IPS-11a (cell line): ENCODE measurements around the gene TPD52L2.

Source experiments
- H3K4me3 ChIP-seq: one replicate; pipeline ENCODE4 v1.5.1; 2013; ENCODE audit warnings: low read depth, low read length, control low read depth

Gene TPD52L2

DNA sequence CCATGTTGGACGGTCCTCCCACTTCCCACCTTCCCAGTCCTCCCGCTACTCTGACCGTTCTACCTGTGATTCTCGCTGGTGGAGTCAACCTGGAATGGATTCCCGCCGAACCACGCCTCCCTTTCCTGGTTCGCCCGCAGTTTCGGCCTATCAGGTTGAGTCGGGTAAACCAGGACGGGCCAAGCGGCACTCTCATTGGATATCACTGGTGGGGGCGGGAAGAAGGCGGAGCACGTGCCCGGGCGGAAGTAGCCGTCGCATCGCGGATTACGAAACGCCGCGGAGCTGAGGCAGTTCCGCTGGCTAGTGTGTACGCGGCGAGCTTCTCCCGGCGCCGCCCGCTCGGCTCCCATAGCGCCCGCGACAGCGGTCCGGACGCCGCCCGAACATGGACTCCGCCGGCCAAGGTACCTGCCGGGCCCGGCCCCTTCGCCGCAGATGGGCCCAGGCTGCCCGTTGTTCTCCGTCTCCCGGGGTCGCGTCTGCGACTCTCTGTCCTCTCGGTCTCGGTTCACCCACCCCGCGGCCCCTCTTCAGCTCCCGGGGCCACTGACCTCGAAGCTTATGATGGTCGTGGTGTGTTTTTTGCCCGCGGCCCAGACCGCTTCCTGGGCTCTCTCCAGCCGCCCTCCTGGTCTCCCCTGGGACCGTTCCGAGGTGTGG is at the start of gene TPD52L2:
Gene TPD52L2 (plus strand): TSS at position 293 of the 663 bp plus-strand sequence. CDS start 96 bp downstream, at position 389.
- peak within 1 kb of the TSS; percentile 89 for H3K4me3 ChIP-seq

DNA sequence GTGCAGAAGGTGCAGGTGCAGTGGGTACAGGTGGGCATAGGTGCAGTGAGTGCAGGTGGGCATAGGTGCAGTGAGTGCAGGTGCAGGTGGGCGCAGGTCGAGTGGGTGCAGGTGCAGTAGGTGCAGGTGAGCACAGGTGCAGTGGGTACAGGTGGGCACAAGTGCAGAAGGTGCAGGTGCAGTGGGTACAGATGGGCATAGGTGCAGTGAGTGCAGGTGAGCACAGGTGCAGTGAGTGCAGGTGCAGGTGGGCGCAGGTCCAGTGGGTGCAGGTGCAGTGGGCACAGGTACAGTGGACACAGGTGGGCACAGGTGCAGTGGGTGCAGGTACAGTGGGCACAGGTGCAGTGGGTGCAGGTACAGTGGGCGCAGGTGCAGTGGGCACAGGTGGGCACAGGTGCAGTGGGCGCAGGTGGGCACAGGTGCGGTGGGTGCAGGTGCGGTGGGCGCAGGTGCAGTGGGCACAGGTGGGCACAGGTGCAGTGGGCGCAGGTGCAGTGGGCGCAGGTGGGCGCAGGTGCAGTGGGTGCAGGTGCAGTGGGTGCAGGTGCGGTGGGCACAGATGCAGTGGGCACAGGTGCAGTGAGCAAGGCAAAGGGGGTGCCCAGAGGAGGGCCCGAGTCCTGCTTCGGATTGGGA is 49.3 kb upstream of the TPD52L2 start:
- H3K4me3 ChIP-seq, result no peak overlapping the region

DNA sequence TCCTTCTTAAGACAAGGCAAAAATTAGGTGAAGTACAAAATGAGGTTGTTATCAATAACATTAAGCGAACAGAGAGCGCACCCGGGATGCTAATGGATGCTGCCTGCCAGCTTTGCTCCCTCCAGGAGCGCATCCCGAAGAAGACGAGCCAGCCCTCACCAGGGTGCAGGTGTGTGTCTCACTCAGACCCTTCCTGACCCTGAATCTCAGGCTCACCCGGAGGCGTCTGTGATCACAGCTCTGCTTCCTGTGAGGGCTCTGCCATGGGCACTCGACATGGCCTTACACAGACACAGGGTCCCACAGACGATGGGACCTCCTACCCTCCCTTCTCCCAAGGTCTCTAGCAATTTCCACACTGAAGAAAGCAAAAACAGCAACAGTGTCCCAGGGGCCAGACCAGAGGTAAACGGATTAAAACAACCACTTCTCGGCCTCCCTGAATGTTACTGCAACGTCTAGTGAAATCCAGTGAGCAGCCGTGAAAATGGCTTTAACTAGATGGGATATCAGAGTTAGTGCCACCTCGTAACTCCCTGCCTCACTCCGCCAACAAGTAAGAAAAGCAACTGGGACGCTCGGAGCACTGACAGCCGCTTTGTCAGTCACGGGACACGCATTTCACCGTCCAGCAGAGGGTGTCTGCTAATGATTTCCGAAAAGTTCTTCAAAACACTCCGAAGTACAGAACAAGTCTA is 45.7 kb upstream of the TPD52L2 start:
- H3K4me3 ChIP-seq, result no peak overlapping the region

DNA sequence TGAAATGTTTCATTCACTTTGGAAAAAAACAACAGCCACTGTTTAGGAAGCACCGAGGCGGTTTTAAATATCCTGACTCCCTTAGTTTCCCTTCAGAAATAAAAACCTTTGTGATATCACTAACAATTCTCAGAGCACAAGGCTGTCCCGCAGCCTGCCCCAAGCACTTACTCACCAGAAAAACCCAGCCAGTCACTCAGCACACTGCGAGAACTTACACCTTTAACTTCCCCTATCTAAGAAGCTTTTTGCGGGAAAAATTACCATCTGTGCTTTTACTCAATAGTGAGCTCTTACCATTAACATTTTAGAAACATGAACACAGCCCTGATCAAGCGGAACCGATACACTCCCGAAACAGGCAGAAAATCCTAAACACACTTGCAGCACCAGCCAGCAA is 43.3 kb upstream of the TPD52L2 start:
- H3K4me3 ChIP-seq, result no peak overlapping the region

DNA sequence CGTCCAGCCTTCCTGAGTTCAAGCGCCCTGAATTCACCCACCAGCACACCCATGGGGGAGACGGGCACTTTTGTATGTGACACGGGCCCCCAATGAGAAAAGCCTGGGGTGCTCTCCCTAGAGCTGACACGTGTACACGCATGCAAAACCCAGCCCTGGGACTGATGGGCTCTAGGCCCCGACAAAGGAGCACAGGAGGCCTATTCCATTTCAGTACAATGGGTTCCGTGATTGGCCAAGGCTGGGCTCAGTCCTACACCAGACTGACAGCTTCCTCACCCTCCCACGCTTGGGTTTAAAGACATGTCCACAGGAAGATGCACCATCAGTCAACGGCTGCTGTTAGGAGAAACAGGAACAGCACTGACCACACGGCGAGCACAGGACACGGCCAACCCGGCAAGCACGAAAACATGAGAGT is 42.8 kb upstream of the TPD52L2 start:
- H3K4me3 ChIP-seq, result no peak overlapping the region

DNA sequence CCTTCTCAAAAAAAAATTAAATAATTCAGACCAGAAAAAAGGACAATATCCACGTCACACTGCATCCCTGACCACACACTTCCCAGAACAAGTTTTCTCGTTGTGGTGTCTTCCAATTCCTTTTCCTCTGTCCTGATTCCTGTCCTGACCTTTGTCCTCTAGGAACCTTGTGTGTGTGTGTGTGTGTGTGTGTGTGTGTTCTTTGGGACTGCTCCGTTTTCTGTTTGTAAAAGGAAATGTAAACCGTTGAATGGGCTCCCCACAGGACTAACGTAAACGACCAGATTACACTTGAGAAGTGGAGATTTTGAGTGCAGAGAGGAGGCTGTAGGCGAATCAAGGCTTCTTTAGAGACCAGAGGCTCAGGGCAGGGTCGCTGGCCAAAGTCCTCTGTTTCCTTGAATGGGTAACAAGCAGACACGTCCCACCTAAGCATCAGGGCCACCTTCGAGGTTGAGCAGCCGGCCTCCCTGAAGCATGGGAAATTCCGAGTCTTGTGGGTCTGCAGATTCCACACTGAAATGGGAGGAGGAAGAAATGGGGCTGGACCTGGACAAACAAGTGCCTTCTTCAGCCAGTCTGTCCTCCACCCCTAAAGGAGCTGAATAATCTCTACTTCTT is 41.3 kb upstream of the TPD52L2 start:
- H3K4me3 ChIP-seq, result no peak overlapping the region

DNA sequence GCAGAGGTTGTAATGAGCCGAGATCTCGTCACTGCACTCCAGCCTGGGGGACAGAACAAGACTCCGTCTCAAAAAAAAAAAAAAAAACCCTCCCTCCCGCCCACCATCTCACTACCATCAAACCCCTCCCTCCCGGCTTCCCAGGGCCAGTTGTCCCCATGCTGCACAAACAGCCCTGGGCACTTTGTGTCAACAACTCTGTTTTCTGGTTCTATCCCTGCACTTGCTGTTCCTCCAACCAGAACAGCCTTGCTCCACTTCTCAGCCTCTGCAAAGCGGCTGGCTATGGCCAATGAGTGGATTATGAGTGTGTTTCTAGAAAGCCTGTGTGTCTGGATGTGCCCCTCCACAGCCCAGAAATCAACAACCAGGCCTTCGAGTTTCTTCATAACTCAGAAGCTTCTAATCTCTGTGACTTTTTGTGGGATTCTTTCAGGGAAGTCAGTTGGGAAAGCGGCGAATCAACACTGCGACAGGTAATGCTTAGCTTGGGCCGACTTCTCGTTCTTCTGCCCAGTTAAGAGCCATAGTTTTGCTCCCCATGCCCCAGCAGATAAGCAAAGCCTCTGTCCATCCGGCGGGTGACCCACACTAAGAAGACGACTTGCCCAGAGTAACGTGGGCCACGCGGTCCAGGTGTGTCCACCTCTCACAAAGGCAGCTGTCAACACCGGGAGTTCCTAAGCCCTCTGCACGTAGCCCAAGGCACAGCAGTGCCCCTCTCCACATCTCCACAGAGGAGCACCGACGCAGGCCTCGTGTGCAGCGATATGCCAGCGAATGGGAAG is 39.5 kb upstream of the TPD52L2 start:
- H3K4me3 ChIP-seq, result no peak overlapping the region

DNA sequence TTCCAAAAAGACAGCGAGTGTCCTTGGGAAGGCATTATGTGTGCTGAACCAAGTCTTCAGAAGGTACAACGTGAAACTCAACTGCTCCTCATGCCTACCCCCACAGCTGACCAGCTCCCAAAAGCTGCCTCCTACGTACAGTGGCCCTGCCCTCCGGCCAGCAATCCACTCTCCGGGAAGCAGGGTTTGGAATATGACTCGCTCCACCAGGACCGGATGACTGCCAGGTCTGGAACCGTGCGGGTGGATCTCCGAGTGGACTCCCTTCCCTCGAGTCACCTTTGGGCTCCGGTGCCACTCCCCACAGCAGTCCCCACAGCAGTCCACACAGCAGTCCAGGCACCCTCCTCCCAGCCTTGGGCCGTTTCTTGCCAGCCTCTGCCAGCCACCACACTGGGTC is 38.3 kb upstream of the TPD52L2 start:
- H3K4me3 ChIP-seq, result no peak overlapping the region

DNA sequence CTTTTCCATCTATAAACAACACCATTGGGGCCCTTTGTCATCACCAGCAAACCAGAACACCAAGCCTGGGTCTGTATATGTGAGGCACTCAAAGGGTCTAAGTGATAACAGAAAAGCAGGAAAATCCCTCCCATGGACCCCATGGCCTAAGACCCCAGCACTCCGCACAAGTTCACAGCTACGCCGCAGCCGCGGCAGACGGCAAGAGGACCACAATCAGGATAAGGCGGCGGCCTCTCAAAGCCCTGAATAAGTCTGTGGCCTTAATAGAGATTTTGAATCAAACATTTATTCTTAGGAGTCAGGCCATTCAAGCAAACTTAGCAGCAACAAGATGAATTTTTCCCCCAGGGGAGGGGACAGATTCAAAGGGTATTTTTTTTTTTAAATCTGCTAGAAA is 36.9 kb upstream of the TPD52L2 start:
- H3K4me3 ChIP-seq, result no peak overlapping the region

DNA sequence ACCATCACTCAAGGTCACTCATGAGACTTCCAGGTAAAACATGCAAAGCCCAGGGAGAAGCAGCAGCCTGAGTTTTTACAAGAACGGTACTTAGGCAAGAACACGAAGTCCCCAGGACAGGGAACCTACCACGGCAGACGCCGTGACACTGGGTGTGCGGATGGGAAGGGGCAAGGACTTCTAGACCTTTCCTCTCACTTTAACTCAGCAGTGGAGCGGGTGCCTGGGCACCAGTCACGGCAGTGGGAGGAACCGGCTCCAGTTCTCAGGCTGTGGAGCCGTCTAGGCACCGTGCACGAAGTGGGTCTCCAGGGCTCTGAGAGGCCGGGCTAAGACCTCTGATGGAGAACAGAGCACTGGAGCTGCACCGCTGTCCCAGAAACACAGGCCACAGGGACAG is 36.5 kb upstream of the TPD52L2 start:
- no peak overlapping the region for H3K4me3 ChIP-seq

DNA sequence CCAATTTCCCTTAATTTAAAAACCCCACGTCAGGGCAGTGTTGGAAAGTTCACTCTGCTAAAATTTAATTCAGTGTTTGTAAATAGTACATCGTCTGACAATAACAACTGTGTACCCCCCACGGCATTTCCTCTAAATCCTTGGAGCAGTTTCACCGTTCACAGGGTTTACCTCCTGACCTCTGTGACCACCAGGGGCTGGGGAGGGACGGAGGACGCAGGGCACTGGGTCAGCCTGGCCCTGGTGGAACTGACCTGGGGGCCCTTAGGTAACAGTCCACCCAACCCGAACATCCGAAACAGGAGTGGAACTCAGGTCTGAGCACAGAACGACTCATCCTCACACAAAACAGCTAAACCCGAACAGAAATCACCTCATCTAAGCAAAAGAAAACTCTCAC is 36.1 kb upstream of the TPD52L2 start:
- no peak overlapping the region for H3K4me3 ChIP-seq

DNA sequence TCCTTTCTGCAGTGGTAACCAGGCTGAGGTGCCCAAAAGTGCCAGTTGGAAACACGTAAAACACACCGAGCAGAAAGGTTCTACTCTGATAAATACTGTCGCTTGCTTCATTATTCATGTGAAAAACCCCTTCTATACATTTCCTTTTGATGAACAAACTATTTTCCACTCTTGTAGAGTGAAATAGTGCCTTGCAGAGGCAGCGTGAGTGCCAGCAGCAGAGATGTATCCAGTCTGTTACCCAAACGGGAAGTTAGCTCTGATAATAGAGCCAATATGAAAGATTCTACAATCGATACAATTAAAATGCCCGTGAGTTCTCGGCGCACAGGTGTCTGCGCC is 35.5 kb upstream of the TPD52L2 start:
- peak overlapping the region; percentile 69 for H3K4me3 ChIP-seq

DNA sequence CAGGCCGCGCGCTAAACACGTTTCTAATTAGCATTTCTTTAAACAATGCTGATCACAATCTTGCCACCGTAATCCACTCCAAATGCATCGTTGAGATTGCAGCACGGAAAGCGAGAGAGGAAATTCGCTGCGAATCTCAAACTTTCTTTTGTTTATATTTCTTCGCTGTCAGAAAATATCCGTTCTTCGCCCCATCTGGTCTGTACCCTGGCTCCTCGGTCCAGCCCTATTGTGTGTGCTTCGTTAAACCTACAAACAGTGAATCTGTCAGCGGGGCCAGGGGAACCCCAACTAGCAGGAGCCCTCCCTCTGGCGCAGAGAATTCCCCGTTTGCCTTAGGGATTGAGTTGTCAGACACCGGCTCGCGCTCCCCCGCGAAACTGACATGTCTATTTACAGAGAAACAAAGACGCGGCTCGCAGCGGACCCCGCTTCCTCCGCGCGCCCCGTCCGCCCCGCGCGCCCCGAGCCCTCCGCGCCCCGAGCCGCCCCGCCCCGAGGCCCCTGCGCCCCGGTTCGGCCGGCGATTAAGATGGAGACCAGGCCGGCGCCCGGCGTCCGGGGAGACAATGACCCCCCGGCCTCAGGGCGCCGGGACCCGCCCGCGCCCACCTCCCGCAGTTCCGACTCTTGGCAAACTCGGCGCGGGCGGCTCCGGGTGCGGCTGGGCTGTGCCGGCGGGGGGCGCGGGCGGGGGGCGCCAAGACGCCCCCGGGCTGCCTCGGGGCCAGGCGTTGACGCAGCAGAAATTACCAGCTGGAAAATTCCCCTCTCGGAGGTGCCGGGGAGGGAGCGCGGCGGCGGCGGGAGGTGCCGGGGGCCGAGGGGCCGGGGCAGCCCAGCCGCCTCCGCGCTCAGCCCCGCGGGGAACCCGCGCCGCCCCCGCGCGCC is 34.9 kb upstream of the TPD52L2 start:
- H3K4me3 ChIP-seq, result peak overlapping the region; percentile 69

DNA sequence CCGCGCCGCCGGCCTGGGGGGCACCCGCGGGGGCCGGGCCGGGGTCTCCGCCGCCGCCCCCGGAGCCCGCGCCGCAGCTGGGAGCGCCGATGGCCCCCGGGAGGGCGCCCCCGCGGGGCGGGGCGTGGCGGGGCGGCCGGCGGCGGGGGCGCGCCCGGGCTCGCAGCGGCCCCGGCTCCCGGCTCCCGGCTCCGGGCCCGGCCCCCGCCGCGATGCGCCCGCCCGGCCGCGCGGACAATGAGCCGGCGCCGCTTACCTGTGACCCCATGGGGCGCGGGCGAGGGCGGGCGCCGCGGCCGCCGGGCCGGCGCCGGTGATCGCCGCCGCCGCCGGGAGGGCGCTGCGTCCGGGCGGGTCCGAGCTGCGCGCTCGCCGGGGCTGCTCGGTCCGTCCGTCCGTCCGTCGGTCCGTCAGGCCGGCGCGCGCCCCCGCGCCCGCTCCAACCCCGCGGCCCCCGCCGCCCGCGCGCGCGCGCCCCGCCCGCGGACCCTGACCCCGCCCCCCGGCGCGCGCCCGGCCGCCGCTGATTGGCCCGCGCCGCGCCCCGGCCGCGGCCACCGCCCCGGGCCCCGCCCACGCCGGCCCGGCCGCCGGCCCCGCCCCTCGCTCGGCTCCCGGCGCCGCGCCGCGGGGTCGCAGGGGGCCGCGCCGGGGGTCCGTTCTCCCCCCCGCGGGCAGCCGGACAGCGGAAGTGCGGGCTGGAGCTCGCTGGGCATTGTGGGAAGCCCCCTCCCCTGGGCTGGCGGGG is 34.1 kb upstream of the TPD52L2 start, which contains the start of gene ZBTB46:
Gene ZBTB46 (minus strand): TSS at position 424 of the 748 bp plus-strand sequence. CDS start 40,507 bp downstream, outside the sequence.
- H3K4me3 ChIP-seq, result peak within 1 kb of the TSS; percentile 69

DNA sequence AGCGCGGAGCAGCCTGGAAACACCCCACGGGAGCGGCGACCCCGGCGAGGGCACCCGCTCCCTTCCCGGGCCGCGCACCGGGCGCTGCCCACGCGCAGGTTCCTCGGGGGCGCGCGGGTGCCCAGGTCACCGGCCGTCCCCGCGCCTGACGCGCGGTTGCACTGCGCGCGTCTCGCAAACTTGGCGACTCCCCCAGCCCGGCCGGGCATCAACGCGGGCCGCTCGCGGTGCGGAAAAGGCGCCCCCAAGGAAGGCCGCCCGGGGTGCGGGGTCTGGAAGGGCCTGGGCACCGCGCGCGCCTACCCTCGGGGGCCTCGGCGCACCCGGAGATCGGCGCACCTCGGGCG is 33.5 kb upstream of the TPD52L2 start:
- H3K4me3 ChIP-seq, result peak overlapping the region; percentile 37

DNA sequence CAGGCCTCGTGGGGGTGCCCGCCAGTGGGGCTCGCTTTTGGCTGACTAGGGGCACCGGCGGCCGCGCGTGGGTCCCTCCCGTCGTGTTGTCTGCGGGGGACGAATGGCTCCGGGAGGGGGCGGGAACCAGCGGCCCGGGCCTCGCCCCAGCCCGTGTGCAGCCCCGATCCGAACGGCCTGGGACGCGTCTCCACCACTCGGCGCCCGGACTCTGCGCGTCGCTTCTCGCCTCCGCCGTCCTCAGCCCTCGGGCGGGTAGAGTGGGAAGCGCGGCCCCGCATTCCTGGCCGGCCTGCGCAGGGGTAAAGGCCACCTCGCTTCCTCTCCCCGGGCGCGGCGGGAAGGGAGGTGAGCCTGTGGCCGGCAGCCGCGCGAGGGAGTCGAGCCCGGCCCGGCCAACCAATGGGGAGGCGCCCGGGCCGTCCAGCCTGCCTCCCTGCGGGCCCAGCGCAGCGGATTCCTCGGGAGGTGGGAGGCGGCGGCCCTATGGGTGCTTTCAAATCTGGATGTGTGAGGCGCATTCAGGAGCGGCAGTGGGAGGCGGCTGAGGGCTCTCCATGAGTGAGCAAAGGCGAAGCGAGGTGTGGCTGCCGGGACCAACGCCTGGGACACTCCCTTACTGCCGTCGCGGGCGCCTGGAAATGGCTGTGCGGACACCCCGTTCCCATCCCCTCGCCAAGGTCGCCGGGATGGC is 32.9 kb upstream of the TPD52L2 start:
- peak overlapping the region; percentile 37 for H3K4me3 ChIP-seq

DNA sequence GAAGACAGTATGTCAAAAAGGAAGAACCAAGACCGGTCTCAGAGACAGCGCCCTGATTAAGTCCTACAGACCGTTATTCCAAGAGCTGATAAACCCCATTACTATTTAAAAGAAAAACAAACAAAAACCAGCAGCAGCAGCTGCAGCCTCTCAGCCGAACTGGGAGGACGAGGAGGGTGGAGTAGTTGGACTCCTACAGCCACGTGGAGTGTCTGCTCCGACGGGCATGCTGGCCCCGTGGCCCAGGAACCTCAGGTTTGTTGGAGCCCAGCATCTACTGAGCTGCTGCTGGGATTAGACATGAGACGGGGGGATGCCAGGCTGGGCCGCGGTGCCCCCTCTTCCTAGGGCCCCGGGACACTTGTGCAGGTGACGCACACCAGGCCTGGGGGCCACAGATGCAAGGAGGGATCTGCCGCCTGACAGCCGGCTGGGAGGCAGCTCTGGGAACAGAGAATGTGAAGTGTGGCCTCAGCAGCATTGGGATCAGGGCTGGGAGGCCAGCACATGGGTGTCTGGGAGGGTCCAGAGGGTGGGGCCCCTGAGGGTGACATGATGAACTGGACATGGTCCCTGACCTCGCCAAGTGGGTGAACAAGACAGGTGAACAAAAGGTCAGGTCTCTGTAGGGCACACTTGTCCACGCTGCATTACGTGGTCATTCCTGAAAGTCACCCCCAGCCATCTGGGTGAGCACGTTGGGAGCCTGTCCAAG is 31.1 kb upstream of the TPD52L2 start:
- no peak overlapping the region for H3K4me3 ChIP-seq

DNA sequence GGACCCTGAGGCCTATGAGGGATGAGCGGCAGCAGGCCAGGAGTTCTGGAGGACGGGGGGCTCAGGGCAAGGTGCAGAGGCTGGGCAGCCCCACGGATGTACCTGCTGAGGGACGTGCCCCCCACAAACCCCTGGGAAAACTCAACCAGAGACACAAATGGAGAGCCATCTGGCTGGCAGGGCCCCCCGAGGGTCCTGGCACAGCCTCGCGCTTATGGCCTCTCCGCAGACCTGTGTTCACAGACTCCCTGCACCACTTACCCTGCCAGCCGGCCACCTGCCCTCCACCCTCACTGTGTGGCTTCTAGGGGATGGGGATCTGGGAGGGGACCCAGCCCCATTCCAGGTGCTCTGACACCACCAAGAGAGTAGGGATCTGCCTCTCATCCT is 30.6 kb upstream of the TPD52L2 start:
- H3K4me3 ChIP-seq, result no peak overlapping the region
